PC-9 (cell line): ENCODE data around the gene ASRGL1. TPM values are rescaled to one million over a fixed set of nuclear protein-coding genes. Genes with fewer than 3 reads are reported as not detected.

Experiments used
- BruUV-seq: library from RNA; stranded (reverse); fragments of 400-500 nt; replicated peaks from 2 replicates; lab custom pipeline; 2021; lab: Mats Ljungman, UMichigan
- CTCF ChIA-PET: fragments of 300-600 bp; sonication (Branson Sonifier 250); formaldehyde crosslinking; loops from one replicate; lab custom pipeline; 2022; ENCODE audit warnings: antibody characterized with exemption; lab: Charles Lee
- POLR2A ChIA-PET: fragments of 300-600 bp; sonication (Branson Sonifier 250); formaldehyde crosslinking; loops from one replicate; lab custom pipeline; 2022; ENCODE audit warnings: antibody characterized with exemption; ENCODE audit not compliant: unreplicated experiment; lab: Charles Lee
- DNase-seq, 2 experiments: peaks; one replicate each; pipeline versions ENCODE4 v3.0.0 to v3.0.0-alpha.2; 2015 to 2022; ENCODE audit warnings: mixed read lengths in 1 of 2
- H2AFZ ChIP-seq: fragments of 200-600 bp; sonication (generic); 2 replicates; pipeline ENCODE4 v1.8.1; 2017; ENCODE audit warnings: antibody characterized with exemption
- H3F3A ChIP-seq: fragments of 200-600 bp; sonication (generic); 2 replicates; pipeline ENCODE4 v1.8.1; 2017; ENCODE audit warnings: antibody characterized with exemption, mild to moderate bottlenecking, low read depth; ENCODE audit not compliant: insufficient read depth
- H3K27ac ChIP-seq: fragments of 200-600 bp; sonication (generic); 2 replicates; pipeline ENCODE4 v1.6.1; 2016; ENCODE audit warnings: mixed run types
- H3K27me3 ChIP-seq: fragments of 200-600 bp; sonication (generic); 2 replicates; pipeline ENCODE4 v1.6.1; 2016; ENCODE audit warnings: low read depth, mixed run types; ENCODE audit not compliant: insufficient read depth
- H3K36me3 ChIP-seq: fragments of 200-600 bp; sonication (generic); 2 replicates; pipeline ENCODE4 v1.6.1; 2016; ENCODE audit warnings: low read depth, mixed run types
- H3K4me1 ChIP-seq: fragments of 200-600 bp; sonication (generic); replicated peaks from 2 replicates; pipeline ENCODE4 v1.6.1; 2016; ENCODE audit warnings: mixed run types; ENCODE audit not compliant: insufficient read depth
- H3K4me2 ChIP-seq: fragments of 200-600 bp; sonication (generic); 2 replicates; pipeline ENCODE4 v1.6.1; 2017; ENCODE audit warnings: mixed run types
- H3K4me3 ChIP-seq: fragments of 200-600 bp; sonication (generic); 2 replicates; pipeline ENCODE4 v1.6.1; 2016; ENCODE audit warnings: mixed run types
- H3K79me2 ChIP-seq: fragments of 200-600 bp; sonication (generic); 2 replicates; pipeline ENCODE4 v1.6.1; 2017; ENCODE audit warnings: low read depth, mixed run types
- H3K9me2 ChIP-seq: fragments of 200-600 bp; sonication (generic); 2 replicates; pipeline ENCODE4 v1.8.1; 2017; ENCODE audit warnings: mild to moderate bottlenecking; ENCODE audit not compliant: insufficient read depth
- H3K9me3 ChIP-seq: fragments of 200-600 bp; sonication (generic); 2 replicates; pipeline ENCODE4 v1.8.1; 2016; ENCODE audit warnings: low read depth; ENCODE audit not compliant: insufficient read depth
- H4K20me1 ChIP-seq: fragments of 200-600 bp; sonication (generic); 2 replicates; pipeline ENCODE4 v1.8.1; 2017; ENCODE audit not compliant: insufficient read depth
- EZH2 ChIP-seq: fragments of 200-600 bp; sonication (generic); IDR thresholded peaks from 2 replicates; pipeline ENCODE4 v1.8.0; 2017; ENCODE audit warnings: antibody characterized with exemption, low read depth
- intact Hi-C: fragments of 100-400 bp; cut with micrococcal nuclease; formaldehyde crosslinking; loops from one replicate; pipeline ENCODE4 v1.10.0; 2022; ENCODE audit not compliant: unreplicated experiment
- total RNA-seq: library from RNA; stranded (reverse); gene quantifications from 2 replicates; pipeline ENCODE4 v1.2.3, GENCODE V29; 2021
- TF ChIP-seq, protein P1 (sequence below): fragments of 200-600 bp; sonication (generic); conservative IDR thresholded peaks from 2 replicates; pipeline ENCODE4 v1.6.1; 2017; ENCODE audit warnings: mixed run types, antibody characterized with exemption, mild to moderate bottlenecking, moderate library complexity

Gene ASRGL1
- total RNA-seq, 1 experiment from 2014 or later, result 8.4 TPM

- Histone ChIP-seq H4K20me1 (no peaks in the 10 kb centered on the region), H2AFZ (no peak overlapping the region), H3K9me2 (no peaks in the 10 kb centered on the region), H3K27ac (no peak overlapping the region), H3K9me3 (no peaks in the 10 kb centered on the region), H3K27me3 (no peaks in the 10 kb centered on the region), H3F3A (no peaks in the 10 kb centered on the region), H3K4me2 (no peak overlapping the region), H3K36me3 (no peaks in the 10 kb centered on the region), H3K4me3 (no peak overlapping the region), H3K4me1 (no peaks in the 10 kb centered on the region), H3K79me2 (no peaks in the 10 kb centered on the region)
- TF ChIP-seq EZH2, result no peak
- TF ChIP-seq, protein P1, sequence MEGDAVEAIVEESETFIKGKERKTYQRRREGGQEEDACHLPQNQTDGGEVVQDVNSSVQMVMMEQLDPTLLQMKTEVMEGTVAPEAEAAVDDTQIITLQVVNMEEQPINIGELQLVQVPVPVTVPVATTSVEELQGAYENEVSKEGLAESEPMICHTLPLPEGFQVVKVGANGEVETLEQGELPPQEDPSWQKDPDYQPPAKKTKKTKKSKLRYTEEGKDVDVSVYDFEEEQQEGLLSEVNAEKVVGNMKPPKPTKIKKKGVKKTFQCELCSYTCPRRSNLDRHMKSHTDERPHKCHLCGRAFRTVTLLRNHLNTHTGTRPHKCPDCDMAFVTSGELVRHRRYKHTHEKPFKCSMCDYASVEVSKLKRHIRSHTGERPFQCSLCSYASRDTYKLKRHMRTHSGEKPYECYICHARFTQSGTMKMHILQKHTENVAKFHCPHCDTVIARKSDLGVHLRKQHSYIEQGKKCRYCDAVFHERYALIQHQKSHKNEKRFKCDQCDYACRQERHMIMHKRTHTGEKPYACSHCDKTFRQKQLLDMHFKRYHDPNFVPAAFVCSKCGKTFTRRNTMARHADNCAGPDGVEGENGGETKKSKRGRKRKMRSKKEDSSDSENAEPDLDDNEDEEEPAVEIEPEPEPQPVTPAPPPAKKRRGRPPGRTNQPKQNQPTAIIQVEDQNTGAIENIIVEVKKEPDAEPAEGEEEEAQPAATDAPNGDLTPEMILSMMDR, result no peak
- POLR2A ChIA-PET, result interaction anchor here (0.9 kb wide), 1 partner anchor 439 kb away, joined by 5 read pairs; no protein-coding TSS in a partner anchor
- CTCF ChIA-PET, result no interaction called here
- no TSS peak for BruUV-seq
- intact Hi-C loops, result no loop called here
- no peak for DNase-seq
These were observed 65.1 kb downstream of the ASRGL1 start for GRCh38 chr11:62402226-62402959.

GRCh38 chr11:62402960-62403730, 65.9 kb downstream of the ASRGL1 start:
- Histone ChIP-seq H3K4me2 (no peak overlapping the region), H3K36me3 (no peaks in the 10 kb centered on the region), H3K27me3 (no peaks in the 10 kb centered on the region), H3K9me3 (no peaks in the 10 kb centered on the region), H3K4me3 (no peak overlapping the region), H3F3A (no peaks in the 10 kb centered on the region), H2AFZ (no peak overlapping the region), H3K79me2 (no peaks in the 10 kb centered on the region), H3K9me2 (no peaks in the 10 kb centered on the region), H4K20me1 (no peaks in the 10 kb centered on the region), H3K27ac (no peak overlapping the region), H3K4me1 (no peaks in the 10 kb centered on the region)
- DNase-seq, result no peak
- TF ChIP-seq EZH2, result no peak
- TF ChIP-seq, protein P1, result no peak
- ChIA-PET POLR2A (no interaction called here), CTCF (no interaction called here)
- intact Hi-C loops, result no loop called here
- BruUV-seq, result no TSS peak

GRCh38 chr11:62404435-62404834, 67.2 kb downstream of the ASRGL1 start:
- BruUV-seq, result no TSS peak

More at GRCh38 chr11:62404435-62404834, 67.2 kb downstream of the ASRGL1 start:
- H3K9me2 ChIP-seq, result no peaks in the 10 kb centered on the region
- H3K4me2 ChIP-seq, result no peak overlapping the region
- no peaks in the 10 kb centered on the region for H3K79me2 ChIP-seq
- no peaks in the 10 kb centered on the region for H3K4me1 ChIP-seq
- TF ChIP-seq, protein P1, result no peak
- no peak for TF ChIP-seq EZH2
- ChIA-PET POLR2A (no interaction called here), CTCF (no interaction called here)
- no peaks in the 10 kb centered on the region for H4K20me1 ChIP-seq
- H3K36me3 ChIP-seq, result no peaks in the 10 kb centered on the region
- H2AFZ ChIP-seq, result no peak overlapping the region
- H3F3A ChIP-seq, result no peaks in the 10 kb centered on the region
- no peaks in the 10 kb centered on the region for H3K9me3 ChIP-seq
- no peak overlapping the region for H3K27ac ChIP-seq
- intact Hi-C loops, result no loop called here
- H3K4me3 ChIP-seq, result no peak overlapping the region
- DNase-seq, result no peak
- no peaks in the 10 kb centered on the region for H3K27me3 ChIP-seq
